IPS DF 6.9 (cell line): ENCODE data around the gene BCL2L12.
A peak's percentile ranks its signal among the peaks of the same experiment; 100 is the strongest.

ENCODE experiments used
- DNase-seq: peaks from one replicate; pipeline ENCODE4 v3.0.0-alpha.2; 2013; ENCODE audit warnings: low read depth, low spot score
- H3K27ac ChIP-seq: one replicate; pipeline ENCODE4 v1.5.1; 2013; ENCODE audit warnings: low read length, control low read depth
- H3K27me3 ChIP-seq: 2 replicates; pipeline ENCODE4 v1.6.1; 2013; ENCODE audit warnings: mild to moderate bottlenecking, low read length; ENCODE audit not compliant: control insufficient read depth, insufficient read depth
- H3K36me3 ChIP-seq: 2 replicates; pipeline ENCODE4 v1.6.1; 2013; ENCODE audit warnings: low read length; ENCODE audit not compliant: control insufficient read depth, insufficient read depth
- H3K4me1 ChIP-seq: 2 replicates; pipeline ENCODE4 v1.6.1; 2013; ENCODE audit warnings: low read length; ENCODE audit not compliant: control insufficient read depth, insufficient read depth
- H3K4me3 ChIP-seq: 2 replicates; pipeline ENCODE4 v1.5.1; 2013; ENCODE audit warnings: mild to moderate bottlenecking, low read length
- H3K9me3 ChIP-seq: 2 replicates; pipeline ENCODE4 v1.6.1; 2013; ENCODE audit warnings: low read length, inconsistent platforms; ENCODE audit not compliant: control insufficient read depth, insufficient read depth
- WGBS: extraction: QIAGEN DNeasy Blood & Tissue Kit; methylation state at CpG from one replicate; pipeline ENCODE4 v1.1.7; 2013; ENCODE audit warnings: mixed read lengths, missing lambda C conversion rate; ENCODE audit not compliant: insufficient read length, insufficient coverage; 5-methylcytosine and 5-hydroxymethylcytosine counted together

BCL2L12 gene

DNA sequence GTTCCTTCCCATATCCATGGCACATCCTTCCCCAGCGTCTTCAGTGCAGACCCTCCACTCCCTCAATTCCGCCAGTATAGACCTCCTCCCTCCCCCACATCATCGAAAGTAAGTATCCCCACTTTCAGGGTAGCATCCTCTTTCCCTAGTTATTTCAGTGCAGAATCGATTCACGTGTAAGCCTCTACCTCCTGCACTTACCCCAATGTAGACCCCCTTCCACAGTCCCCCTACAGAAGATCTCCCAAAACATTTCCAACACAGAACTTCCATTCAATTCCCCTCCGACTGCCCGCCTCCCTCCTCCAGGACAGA is 740 bp upstream of the BCL2L12 start:
- no peak overlapping the region for H3K27ac ChIP-seq
- no CpG with 5 or more reads among the region's 7 CpGs for WGBS
- H3K4me1 ChIP-seq, result no peaks in the 10 kb centered on the region
- no peak for DNase-seq
- H3K4me3 ChIP-seq, result peak overlapping the region; percentile 92
- H3K9me3 ChIP-seq, result no peaks in the 10 kb centered on the region
- peaks cover 34% of the 10 kb centered on the region for H3K36me3 ChIP-seq
- H3K27me3 ChIP-seq, result no peaks in the 10 kb centered on the region

- no CpG with 5 or more reads among the region's 9 CpGs for WGBS
- Histone ChIP-seq H3K27ac (no peak overlapping the region), H3K36me3 (peaks cover 32% of the 10 kb centered on the region), H3K27me3 (no peaks in the 10 kb centered on the region), H3K4me3 (peak overlapping the region; percentile 92; the same call in 1 of the 2 replicates), H3K9me3 (no peaks in the 10 kb centered on the region), H3K4me1 (no peaks in the 10 kb centered on the region)
- no peak for DNase-seq
Measured at GRCh38 chr19:49666120-49666444, 349 bp downstream of the BCL2L12 start.

DNA sequence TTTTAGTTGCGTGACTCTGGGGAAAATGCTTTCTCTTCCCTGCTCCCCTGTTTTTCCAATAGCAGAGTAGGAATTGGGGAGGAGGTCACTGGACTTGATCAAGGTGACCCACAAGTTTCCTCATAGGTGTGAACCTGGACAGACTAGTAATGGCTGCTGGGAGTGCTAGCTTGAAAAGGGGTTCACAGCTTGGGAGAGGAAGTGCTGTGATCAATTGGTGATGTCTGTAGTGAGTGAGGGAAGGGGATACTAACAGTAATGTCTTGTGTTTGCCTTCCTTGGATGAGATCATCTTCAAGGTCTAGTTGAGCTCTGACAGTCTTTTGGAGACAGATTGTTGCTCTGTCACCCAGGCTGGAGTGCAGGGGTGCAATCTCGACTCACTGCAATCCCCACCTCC is 1.7 kb downstream of the BCL2L12 start:
- Histone ChIP-seq H3K36me3 (peaks cover 21% of the 10 kb centered on the region), H3K9me3 (no peaks in the 10 kb centered on the region), H3K4me3 (no peak overlapping the region), H3K27ac (no peak overlapping the region), H3K27me3 (no peaks in the 10 kb centered on the region), H3K4me1 (peaks cover 2% of the 10 kb centered on the region; the same call in 1 of the 2 replicates)
- DNase-seq, result no peak
- no CpG with 5 or more reads among the region's 2 CpGs for WGBS

DNA sequence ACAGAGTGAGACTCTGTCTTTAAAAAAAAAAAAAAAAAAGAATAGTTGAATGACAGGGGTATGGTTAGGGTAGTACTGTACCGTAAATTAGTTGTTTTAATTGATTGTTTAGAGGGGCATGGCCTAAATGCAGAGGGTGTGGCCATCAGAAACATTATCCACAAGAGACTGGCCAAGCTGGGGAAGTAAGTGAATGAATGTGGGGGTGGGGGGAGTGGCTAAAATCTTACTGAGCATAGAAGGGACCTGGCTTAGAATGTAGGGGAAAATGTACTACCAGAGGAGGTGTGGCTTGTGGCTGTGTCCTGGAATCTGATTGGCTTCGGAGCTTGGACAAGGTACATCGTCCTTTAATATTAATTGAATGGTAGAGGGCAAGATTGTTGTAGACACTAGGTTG is 3.8 kb downstream of the BCL2L12 start:
- WGBS, result no CpG with 5 or more reads among the region's 3 CpGs
- Histone ChIP-seq H3K27ac (no peak overlapping the region), H3K27me3 (no peaks in the 10 kb centered on the region)

DNA sequence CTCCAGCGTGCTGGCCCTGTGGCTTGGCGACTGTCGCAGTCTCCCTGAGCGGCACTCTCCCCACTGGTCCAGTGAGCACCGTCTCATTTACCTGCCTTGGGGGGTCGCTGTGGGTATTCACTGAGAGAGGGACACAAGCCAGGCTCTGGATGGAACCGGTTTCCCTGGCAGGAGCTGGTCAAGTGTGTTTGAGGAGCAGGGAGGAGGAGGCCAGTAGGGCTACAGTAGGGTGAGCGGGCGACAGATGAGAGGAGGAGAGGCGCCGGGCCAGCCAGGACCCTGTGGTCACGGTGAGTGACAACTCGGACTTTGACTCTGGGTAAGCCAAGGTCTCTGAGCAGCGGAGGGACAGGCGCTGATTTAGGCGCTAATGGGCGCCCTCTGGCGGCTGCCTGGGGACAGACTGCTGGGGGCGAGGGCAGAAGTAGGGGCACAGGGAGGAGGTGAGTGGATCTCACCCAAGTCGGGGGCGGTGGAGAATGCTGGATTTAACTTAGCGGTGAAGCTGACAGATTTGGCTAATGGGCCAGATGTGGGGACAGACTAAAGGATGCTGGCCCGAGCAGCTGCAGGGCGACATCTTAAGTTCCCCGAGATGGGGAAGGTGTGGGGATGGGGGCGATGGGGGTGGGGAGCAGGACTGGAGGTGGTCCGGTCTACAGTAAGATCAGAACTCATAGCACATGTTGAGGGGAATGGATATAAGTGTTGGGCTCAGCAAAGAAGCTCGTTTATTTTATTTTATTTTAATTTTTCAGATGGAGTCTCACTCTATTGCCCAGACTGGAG is 6.6 kb downstream of the BCL2L12 start:
- no peak overlapping the region for H3K4me3 ChIP-seq
- H3K36me3 ChIP-seq, result peaks cover 12% of the 10 kb centered on the region
- H3K27me3 ChIP-seq, result no peaks in the 10 kb centered on the region
- no peaks in the 10 kb centered on the region for H3K9me3 ChIP-seq
- no peak for DNase-seq
- no peak overlapping the region for H3K27ac ChIP-seq
- WGBS, result no CpG with 5 or more reads among the region's 28 CpGs
- peaks cover 2% of the 10 kb centered on the region; the same call in 1 of the 2 replicates for H3K4me1 ChIP-seq

More for the DNA sequence above, 3.8 kb downstream of the BCL2L12 start:
- no peak for DNase-seq
- Histone ChIP-seq H3K9me3 (no peaks in the 10 kb centered on the region), H3K4me1 (peaks cover 2% of the 10 kb centered on the region; the same call in 1 of the 2 replicates), H3K4me3 (no peak overlapping the region), H3K36me3 (peaks cover 12% of the 10 kb centered on the region)

- WGBS, result no CpG with 5 or more reads among the region's 27 CpGs
- DNase-seq, result no peak
- Histone ChIP-seq H3K27me3 (no peaks in the 10 kb centered on the region), H3K4me3 (peak overlapping the region; percentile 69; the same call in 1 of the 2 replicates), H3K36me3 (peaks cover 3% of the 10 kb centered on the region; the same call in 1 of the 2 replicates), H3K9me3 (no peaks in the 10 kb centered on the region), H3K4me1 (peaks cover 8% of the 10 kb centered on the region), H3K27ac (peak overlapping the region; percentile 61)
Measured at GRCh38 chr19:49676136-49676783, 10.5 kb downstream of the BCL2L12 start.

DNA sequence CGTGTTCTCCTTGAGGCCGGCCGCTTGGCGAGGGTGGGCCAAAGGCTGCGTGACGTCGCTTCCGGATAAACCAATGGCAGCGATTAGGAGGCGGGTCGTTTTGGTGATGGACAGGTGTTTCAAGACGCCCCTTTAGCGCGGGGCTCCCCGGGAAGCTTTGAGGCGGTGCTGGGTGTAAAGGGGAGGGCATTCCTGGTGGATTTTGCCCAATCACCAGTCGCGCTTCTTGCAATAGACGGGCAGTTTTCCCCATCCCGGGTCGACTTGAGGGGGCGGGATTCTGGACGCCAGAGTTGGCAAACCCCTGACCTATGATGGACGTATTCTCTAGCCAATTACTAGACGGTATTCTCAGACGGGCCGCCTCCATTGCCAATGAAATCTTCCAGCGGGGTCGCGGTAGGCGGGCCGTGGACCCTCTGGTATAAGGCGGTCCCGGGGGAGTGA is 11.1 kb downstream of the BCL2L12 start:
- H3K4me3 ChIP-seq, result peak overlapping the region; percentile 95; the same call in 1 of the 2 replicates
- H3K36me3 ChIP-seq, result peaks cover 5% of the 10 kb centered on the region; the same call in 1 of the 2 replicates
- peak; percentile 100 for DNase-seq
- no peaks in the 10 kb centered on the region for H3K27me3 ChIP-seq
- H3K4me1 ChIP-seq, result peaks cover 6% of the 10 kb centered on the region; the same call in 1 of the 2 replicates
- no peak overlapping the region for H3K27ac ChIP-seq
- no CpG with 5 or more reads among the region's 34 CpGs for WGBS
- no peaks in the 10 kb centered on the region for H3K9me3 ChIP-seq

DNA sequence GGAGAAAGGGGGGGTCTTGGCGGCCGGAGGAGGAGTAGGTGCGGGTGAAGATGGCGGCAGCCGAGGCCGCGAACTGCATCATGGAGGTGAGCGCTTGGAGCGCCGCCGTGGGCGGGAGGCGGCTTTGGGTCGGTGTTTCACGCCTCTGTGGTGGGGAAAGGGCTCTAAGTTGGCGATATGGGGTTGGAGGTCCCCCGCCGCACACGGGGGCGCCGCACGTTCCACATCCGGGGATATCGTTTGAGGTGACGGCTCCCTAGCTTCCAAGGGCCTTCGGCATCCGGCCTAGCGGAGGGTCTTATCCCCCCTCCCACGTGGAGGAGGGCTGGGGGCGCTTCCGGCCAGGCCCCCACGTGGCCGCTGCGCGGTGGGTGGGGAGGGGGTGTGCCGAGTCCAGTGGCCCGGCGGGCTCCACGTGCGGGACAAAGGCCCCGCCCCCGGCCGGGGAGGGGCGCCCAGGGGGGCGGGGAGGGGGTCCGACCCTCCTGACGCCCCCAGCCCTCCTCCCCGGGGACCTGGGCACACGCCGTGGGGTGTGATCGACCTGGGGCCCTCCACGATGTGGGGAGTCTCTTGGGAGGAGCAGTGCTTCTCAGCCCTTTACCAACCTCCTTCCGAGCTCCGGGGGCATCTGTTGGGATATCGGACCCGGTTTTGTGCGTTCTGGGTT is 11.6 kb downstream of the BCL2L12 start, which contains the start of gene PRMT1:
Gene PRMT1 (plus strand): TSS at position 41 of the 670 bp plus-strand sequence. CDS start 10 bp downstream, at position 51.
- Histone ChIP-seq H3K9me3 (no peaks in the 10 kb centered on the region), H3K27me3 (no peaks in the 10 kb centered on the region), H3K4me1 (peaks cover 6% of the 10 kb centered on the region; the same call in 1 of the 2 replicates), H3K36me3 (peaks cover 10% of the 10 kb centered on the region; the same call in 1 of the 2 replicates), H3K4me3 (peak within 1 kb of the TSS; percentile 95), H3K27ac (peak within 1 kb of the TSS; percentile 61)
- WGBS, result no CpG with 5 or more reads among the region's 57 CpGs
- DNase-seq, result no peak

GRCh38 chr19:49677901-49678674 is 12.4 kb downstream of the BCL2L12 start:
- Histone ChIP-seq H3K27me3 (no peaks in the 10 kb centered on the region), H3K27ac (no peak overlapping the region), H3K4me1 (peaks cover 6% of the 10 kb centered on the region; the same call in 1 of the 2 replicates), H3K36me3 (peaks cover 13% of the 10 kb centered on the region; the same call in 1 of the 2 replicates), H3K9me3 (no peaks in the 10 kb centered on the region), H3K4me3 (peak overlapping the region; percentile 95)
- no CpG with 5 or more reads among the region's 21 CpGs for WGBS
- no peak for DNase-seq
